C4-2B (cell line): ENCODE results near the gene USHBP1.

ENCODE experiments used
- H3K27ac ChIP-seq: fragments of 450-650 bp; 2 replicates; pipeline ENCODE4 v1.5.1; 2017
- CTCF ChIP-seq: fragments of 450-650 bp; conservative IDR thresholded peaks from 2 replicates; pipeline ENCODE4 v1.5.1; 2017; ENCODE audit warnings: mild to moderate bottlenecking
- ZFX ChIP-seq: fragments of 450-650 bp; IDR thresholded peaks from 2 replicates; pipeline ENCODE4 v1.6.1; 2017

The USHBP1 gene

GRCh38 chr19:17293605-17294004 is 29.1 kb upstream of the USHBP1 start:
- no peak for TF ChIP-seq ZFX
- no peak for TF ChIP-seq CTCF
- H3K27ac ChIP-seq: no peak overlapping the region

GRCh38 chr19:17292301-17293074 is 27.9 kb upstream of the USHBP1 start:
- no peak overlapping the region for H3K27ac ChIP-seq
- TF ChIP-seq ZFX: no peak
- TF ChIP-seq CTCF: no peak; the same call in 1 of the 2 replicates

GRCh38 chr19:17289489-17289888 is 24.9 kb upstream of the USHBP1 start:
- no peak for TF ChIP-seq ZFX
- no peak for TF ChIP-seq CTCF
- no peak overlapping the region for H3K27ac ChIP-seq

GRCh38 chr19:17286752-17287151 is 22.2 kb upstream of the USHBP1 start:
- H3K27ac ChIP-seq: no peak overlapping the region
- TF ChIP-seq ZFX: no peak
- TF ChIP-seq CTCF: no peak

- TF ChIP-seq ZFX (no peak), CTCF (no peak)
- no peak overlapping the region for H3K27ac ChIP-seq
Observed at GRCh38 chr19:17286263-17286662, 21.7 kb upstream of the USHBP1 start.

GRCh38 chr19:17285415-17286135 is 21.0 kb upstream of the USHBP1 start:
- no peak overlapping the region for H3K27ac ChIP-seq
- TF ChIP-seq ZFX: no peak
- TF ChIP-seq CTCF: no peak

- H3K27ac ChIP-seq: no peak overlapping the region; the same call in 1 of the 2 replicates
- TF ChIP-seq ZFX (no peak), CTCF (no peak)
Observed at GRCh38 chr19:17283504-17283996, 19.0 kb upstream of the USHBP1 start.
